H9 (cell line): Measurements from ENCODE around the gene DMRT3. TPM values are rescaled to one million over a fixed set of nuclear protein-coding genes. Genes with fewer than 3 reads are reported as not detected.

Experiments used
- DNase-seq: peaks from one replicate; pipeline ENCODE4 v3.0.0-alpha.2; 2017
- H2AFZ ChIP-seq: one replicate; pipeline ENCODE4 v1.6.1; 2013; ENCODE audit warnings: mild to moderate bottlenecking, low read length, control low read depth, moderate library complexity
- H2AK5ac ChIP-seq: 2 replicates; pipeline ENCODE4 v1.6.1; 2013; ENCODE audit warnings: low read length, control low read depth, mixed read lengths; ENCODE audit not compliant: insufficient read length
- H2BK120ac ChIP-seq: one replicate; pipeline ENCODE4 v1.6.1; 2013; ENCODE audit warnings: low read depth, mild to moderate bottlenecking, low read length, control low read depth, inconsistent platforms; ENCODE audit not compliant: poor library complexity, severe bottlenecking
- H2BK12ac ChIP-seq: 2 replicates; pipeline ENCODE4 v1.6.1; 2013; ENCODE audit warnings: low read length, control low read depth, mixed read lengths, low read depth; ENCODE audit not compliant: insufficient read length
- H2BK15ac ChIP-seq: 2 replicates; pipeline ENCODE4 v1.6.1; 2013; ENCODE audit warnings: low read depth, low read length, control low read depth
- H2BK20ac ChIP-seq: one replicate; pipeline ENCODE4 v1.6.1; 2013; ENCODE audit warnings: low read depth, mild to moderate bottlenecking, low read length, control low read depth, inconsistent platforms; ENCODE audit not compliant: poor library complexity, severe bottlenecking
- H2BK5ac ChIP-seq: 2 replicates; pipeline ENCODE4 v1.6.1; 2013; ENCODE audit warnings: low read length, control low read depth, mixed read lengths; ENCODE audit not compliant: insufficient read length
- H3K14ac ChIP-seq: 2 replicates; pipeline ENCODE4 v1.6.1; 2013; ENCODE audit warnings: low read length, control low read depth; ENCODE audit not compliant: insufficient read depth
- H3K18ac ChIP-seq: 2 replicates; pipeline ENCODE4 v1.6.1; 2013; ENCODE audit warnings: low read depth, mild to moderate bottlenecking, mixed read lengths, low read length, control low read depth; ENCODE audit not compliant: insufficient read length
- H3K23ac ChIP-seq: 2 replicates; pipeline ENCODE4 v1.6.1; 2013; ENCODE audit warnings: low read length, control low read depth, mixed read lengths, low read depth; ENCODE audit not compliant: insufficient read length
- H3K23me2 ChIP-seq: 2 replicates; pipeline ENCODE4 v1.6.1; 2013; ENCODE audit warnings: low read depth, mild to moderate bottlenecking, mixed read lengths, low read length, control low read depth; ENCODE audit not compliant: insufficient read length, poor library complexity, severe bottlenecking
- H3K27ac ChIP-seq: 2 replicates; pipeline ENCODE4 v1.5.1; 2013; ENCODE audit warnings: low read length, control low read depth, mixed read lengths, low read depth; ENCODE audit not compliant: insufficient read length
- H3K27me3 ChIP-seq: 2 replicates; pipeline ENCODE4 v1.6.1; 2013; ENCODE audit warnings: low read length, control low read depth, inconsistent platforms; ENCODE audit not compliant: insufficient read depth
- H3K4ac ChIP-seq: 2 replicates; pipeline ENCODE4 v1.6.1; 2013; ENCODE audit warnings: low read depth, mild to moderate bottlenecking, control low read depth, inconsistent platforms, low read length, moderate library complexity
- H3K4me1 ChIP-seq: 2 replicates; pipeline ENCODE4 v1.6.1; 2013; ENCODE audit warnings: low read length, control low read depth, inconsistent platforms; ENCODE audit not compliant: insufficient read depth
- H3K4me2 ChIP-seq: 2 replicates; pipeline ENCODE4 v1.6.1; 2013; ENCODE audit warnings: low read length, control low read depth, mixed read lengths; ENCODE audit not compliant: insufficient read length, insufficient read depth
- H3K56ac ChIP-seq: 2 replicates; pipeline ENCODE4 v1.6.1; 2013; ENCODE audit warnings: low read depth, mild to moderate bottlenecking, mixed read lengths, low read length, control low read depth; ENCODE audit not compliant: insufficient read length
- H3K79me1 ChIP-seq: 2 replicates; pipeline ENCODE4 v1.6.1; 2013; ENCODE audit warnings: low read depth, mild to moderate bottlenecking, moderate library complexity, low read length, control low read depth, inconsistent platforms; ENCODE audit not compliant: insufficient read depth, poor library complexity, severe bottlenecking
- H3K79me2 ChIP-seq: 2 replicates; pipeline ENCODE4 v1.6.1; 2013; ENCODE audit warnings: low read length, control low read depth, inconsistent platforms; ENCODE audit not compliant: insufficient read depth
- H3K9ac ChIP-seq: 2 replicates; pipeline ENCODE4 v1.6.1; 2013; ENCODE audit warnings: low read length, control low read depth, mixed read lengths; ENCODE audit not compliant: insufficient read length; ENCODE audit errors: extremely low read depth
- H3K9me3 ChIP-seq: one replicate; pipeline ENCODE4 v1.6.1; 2013; ENCODE audit warnings: low read depth, low read length, inconsistent platforms; ENCODE audit not compliant: control insufficient read depth
- H3T11ph ChIP-seq: one replicate; pipeline ENCODE4 v1.6.1; 2013; ENCODE audit warnings: mild to moderate bottlenecking, low read length, control low read depth, inconsistent platforms
- H4K20me1 ChIP-seq: one replicate; pipeline ENCODE4 v1.6.1; 2013; ENCODE audit not compliant: control insufficient read depth, insufficient read length, insufficient read depth
- H4K5ac ChIP-seq: 2 replicates; pipeline ENCODE4 v1.6.1; 2013; ENCODE audit warnings: low read depth, mild to moderate bottlenecking, mixed read lengths, low read length, control low read depth; ENCODE audit not compliant: insufficient read length
- H4K8ac ChIP-seq: replicated peaks from 2 replicates; pipeline ENCODE4 v1.6.1; 2013; ENCODE audit warnings: low read length, control low read depth, mixed read lengths, low read depth; ENCODE audit not compliant: insufficient read length
- H4K91ac ChIP-seq: 2 replicates; pipeline ENCODE4 v1.6.1; 2013; ENCODE audit warnings: low read depth, mild to moderate bottlenecking, moderate library complexity, mixed read lengths, low read length, control low read depth; ENCODE audit not compliant: insufficient read length
- H3K27ac Mint-ChIP-seq, 3 experiments: 2 replicates in 2 of 3; 3 replicates in 1 of 3; pipeline ENCODE4 v1.8.0; 2020 to 2021; ENCODE audit warnings: mixed read lengths in 3 of 3, mild to moderate bottlenecking in 1 of 3, moderate library complexity in 1 of 3
- H3K27me3 Mint-ChIP-seq: 2 replicates; pipeline ENCODE4 v1.8.0; 2021; ENCODE audit warnings: low read depth, mild to moderate bottlenecking, moderate library complexity, mixed read lengths
- H3K36me3 Mint-ChIP-seq, 3 experiments: 2 replicates in 2 of 3; 3 replicates in 1 of 3; pipeline ENCODE4 v1.8.0; 2020 to 2021; ENCODE audit warnings: low read depth in 3 of 3, mixed read lengths in 3 of 3; ENCODE audit not compliant: insufficient read depth in 1 of 3
- H3K4me1 Mint-ChIP-seq, 2 experiments: 2 replicates each; pipeline ENCODE4 v1.8.0; 2020; ENCODE audit warnings: mixed read lengths in 2 of 2
- H3K4me3 Mint-ChIP-seq, 2 experiments: 2 replicates in 1 of 2; 3 replicates in 1 of 2; pipeline ENCODE4 v1.8.0; 2020 to 2021; ENCODE audit warnings: mild to moderate bottlenecking in 2 of 2, mixed read lengths in 2 of 2, moderate library complexity in 1 of 2
- H3K9me3 Mint-ChIP-seq, 2 experiments: 2 replicates in 1 of 2; 3 replicates in 1 of 2; pipeline ENCODE4 v1.8.0; 2020; ENCODE audit warnings: mild to moderate bottlenecking in 2 of 2, mixed read lengths in 2 of 2, moderate library complexity in 1 of 2
- CTCF ChIP-seq: fragments of 200-600 bp; sonication (generic); conservative IDR thresholded peaks from 3 replicates; pipeline ENCODE4 v1.8.0; 2021; ENCODE audit warnings: antibody characterized with exemption, mild to moderate bottlenecking
- WGBS: extraction: QIAGEN DNeasy Blood & Tissue Kit; methylation state at CpG from one replicate; pipeline ENCODE4 v1.1.7; 2013; ENCODE audit warnings: missing lambda C conversion rate, low lambda C conversion rate, mixed read lengths; ENCODE audit not compliant: insufficient read length; ENCODE audit errors: extremely low coverage; 5-methylcytosine and 5-hydroxymethylcytosine counted together
- total RNA-seq: library from RNA; stranded (reverse); gene quantifications from 2 replicates; pipeline ENCODE4 v1.2.1, GENCODE V29; 2021

DMRT3 gene
- total RNA-seq, 1 experiment from 2014 or later = not detected

GRCh38 chr9:974031-974995, 2.1 kb upstream of the DMRT3 start:
- H3K9ac ChIP-seq = no peak overlapping the region
- H3T11ph ChIP-seq = no peak overlapping the region
- Mint-ChIP-seq H3K4me3 (peak overlapping the region in 1 of 2 experiments; percentile 80; a peak in 3 of 5 replicates), H3K27ac (no peak overlapping the region), H3K9me3 (peaks cover 0 to 2% of the 10 kb centered on the region in 2 experiments; a peak in 3 of 5 replicates), H3K4me1 (peaks cover 37 to 54% of the 10 kb centered on the region in 2 experiments), H3K27me3 (peaks cover 97% of the 10 kb centered on the region), H3K36me3 (no peaks in the 10 kb centered on the region)
- WGBS = no CpG with 5 or more reads among the region's 29 CpGs
- no peak overlapping the region for H3K4ac ChIP-seq
- no peak overlapping the region for H3K23ac ChIP-seq
- H3K27ac ChIP-seq = no peak overlapping the region
- H2AFZ ChIP-seq = no peak overlapping the region
- H4K91ac ChIP-seq = no peak overlapping the region
- no peak overlapping the region for H2BK15ac ChIP-seq
- peaks cover 83% of the 10 kb centered on the region for H3K27me3 ChIP-seq
- H3K56ac ChIP-seq = no peak overlapping the region
- H2AK5ac ChIP-seq = no peak overlapping the region
- no peaks in the 10 kb centered on the region for H3K79me1 ChIP-seq
- no peak overlapping the region for H3K18ac ChIP-seq
- H2BK120ac ChIP-seq = no peak overlapping the region
- peaks cover 30% of the 10 kb centered on the region for H3K23me2 ChIP-seq
- no peak overlapping the region for H3K14ac ChIP-seq
- H3K4me1 ChIP-seq = no peaks in the 10 kb centered on the region
- H2BK20ac ChIP-seq = no peak overlapping the region
- no peaks in the 10 kb centered on the region for H4K20me1 ChIP-seq
- H2BK5ac ChIP-seq = no peak overlapping the region
- H3K79me2 ChIP-seq = no peaks in the 10 kb centered on the region
- H4K8ac ChIP-seq = no peak overlapping the region
- H2BK12ac ChIP-seq = no peak overlapping the region
- H4K5ac ChIP-seq = no peak overlapping the region
- no peak for DNase-seq
- no peaks in the 10 kb centered on the region for H3K9me3 ChIP-seq
- no peak for TF ChIP-seq CTCF
- H3K4me2 ChIP-seq = peak overlapping the region; percentile 66
